Fibroblast of upper back skin (primary cell): Measurements from ENCODE around the gene PIK3CD.
"Not testable (repeated sequence)": the region's sequence is repeated elsewhere in the genome, so short reads cannot be mapped to it uniquely, and the experiment has no call there.

Source experiments
- DNase-seq: peaks from one replicate; pipeline ENCODE4 v3.0.0-alpha.2; 2013

The PIK3CD gene

GRCh38 chr1:9689971-9690381 lies 38.4 kb downstream of the PIK3CD start:
- peak; percentile 14 for DNase-seq

DNA sequence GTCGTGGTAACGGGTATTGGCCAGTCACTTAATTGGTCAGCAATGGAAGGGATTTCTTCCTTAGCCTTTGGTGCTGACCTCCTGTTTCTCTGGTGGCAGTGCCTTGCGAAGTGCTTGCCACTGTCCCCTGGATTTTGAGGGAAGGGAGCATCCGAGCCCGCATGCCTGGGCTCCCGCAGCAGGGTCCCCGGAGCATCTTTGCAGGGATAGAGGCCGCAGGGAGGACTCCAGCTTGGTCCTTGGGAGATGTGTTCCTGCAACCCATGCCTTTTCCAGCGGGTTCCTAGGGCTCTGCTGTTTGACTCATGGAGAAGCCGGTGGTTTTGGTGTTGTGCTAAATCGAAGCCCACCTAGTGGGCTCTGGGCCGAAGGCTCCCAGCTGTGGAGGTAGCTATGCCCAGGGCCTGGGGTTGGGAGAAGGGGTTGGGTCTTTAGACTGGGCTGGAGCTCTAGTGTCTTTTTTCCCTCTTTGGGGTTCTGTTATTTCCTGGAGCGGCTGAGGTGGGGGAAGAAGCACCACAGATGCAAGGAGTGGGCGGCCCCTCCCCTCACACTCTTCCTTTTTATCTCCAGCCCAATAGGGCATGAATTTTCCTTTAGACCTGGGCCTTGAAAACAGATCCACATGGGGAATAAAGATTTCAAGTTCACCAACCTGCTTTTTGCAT lies 39.0 kb downstream of the PIK3CD start:
- no peak for DNase-seq

DNA sequence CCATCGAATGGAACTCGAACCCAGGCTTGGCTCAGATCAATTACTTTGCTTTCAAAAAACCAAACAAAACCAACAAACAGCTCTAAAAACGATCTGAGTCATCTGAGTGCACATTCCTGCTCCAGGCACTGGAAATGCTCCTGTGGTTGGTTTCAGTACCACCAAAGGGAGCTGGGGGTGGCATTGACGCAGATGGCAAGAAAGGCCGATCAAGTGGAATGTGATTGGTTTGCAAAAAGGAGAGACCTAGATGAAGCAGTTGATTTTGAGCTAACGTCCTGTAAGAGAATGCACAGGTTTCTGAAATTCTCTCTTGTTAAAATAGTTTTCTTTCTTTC lies 39.5 kb downstream of the PIK3CD start:
- DNase-seq: no peak

- peak; percentile 22 for DNase-seq
Observed at GRCh38 chr1:9691691-9692090, 40.2 kb downstream of the PIK3CD start.

DNA sequence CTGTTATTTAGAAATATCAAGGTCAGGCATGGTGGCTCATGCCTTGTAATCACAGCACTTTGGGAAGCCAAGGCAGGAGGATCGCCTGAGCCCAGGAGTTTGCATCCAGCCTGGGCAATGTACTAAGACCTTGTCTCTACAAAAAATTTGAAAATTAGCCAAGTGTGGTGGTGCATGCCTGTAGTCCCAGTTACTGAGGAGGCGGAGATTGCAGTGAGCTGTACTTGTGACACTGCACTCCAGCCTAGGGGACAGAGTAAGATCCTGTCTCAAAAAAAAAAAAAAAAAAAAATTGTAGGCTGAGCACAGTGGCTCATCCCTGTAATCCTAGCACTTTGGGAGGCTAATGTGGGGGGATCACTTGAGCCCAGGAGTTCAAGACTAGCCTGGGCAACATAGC lies 45.3 kb downstream of the PIK3CD start:
- DNase-seq: no peak

- DNase-seq: no peak
Observed at GRCh38 chr1:9699361-9699760, 47.8 kb downstream of the PIK3CD start.

- peak; percentile 85 for DNase-seq
Observed at GRCh38 chr1:9700340-9700739, 48.8 kb downstream of the PIK3CD start.

DNA sequence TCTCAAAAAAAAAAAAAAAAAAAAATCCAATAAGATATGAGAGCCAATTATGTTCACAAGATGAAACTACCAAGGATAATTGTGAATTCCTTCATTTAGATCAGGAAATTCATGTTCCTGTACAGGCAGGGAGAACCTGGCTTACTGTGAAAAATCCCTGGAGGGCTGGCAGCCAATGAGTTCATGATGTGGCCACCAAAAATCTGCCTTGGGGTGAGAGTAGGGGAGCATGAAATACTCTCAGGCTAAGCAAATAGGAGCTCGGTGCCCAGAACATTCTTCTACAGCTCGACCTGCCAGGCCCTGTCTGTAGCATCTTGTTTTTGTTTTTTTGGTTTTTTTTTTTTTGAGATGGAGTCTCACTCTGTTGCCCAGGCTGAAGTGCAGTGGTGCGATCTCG lies 50.1 kb downstream of the PIK3CD start:
- no peak for DNase-seq

GRCh38 chr1:9703165-9703509 lies 51.6 kb downstream of the PIK3CD start:
- no peak for DNase-seq

GRCh38 chr1:9703681-9704080 lies 52.1 kb downstream of the PIK3CD start:
- no peak for DNase-seq

DNA sequence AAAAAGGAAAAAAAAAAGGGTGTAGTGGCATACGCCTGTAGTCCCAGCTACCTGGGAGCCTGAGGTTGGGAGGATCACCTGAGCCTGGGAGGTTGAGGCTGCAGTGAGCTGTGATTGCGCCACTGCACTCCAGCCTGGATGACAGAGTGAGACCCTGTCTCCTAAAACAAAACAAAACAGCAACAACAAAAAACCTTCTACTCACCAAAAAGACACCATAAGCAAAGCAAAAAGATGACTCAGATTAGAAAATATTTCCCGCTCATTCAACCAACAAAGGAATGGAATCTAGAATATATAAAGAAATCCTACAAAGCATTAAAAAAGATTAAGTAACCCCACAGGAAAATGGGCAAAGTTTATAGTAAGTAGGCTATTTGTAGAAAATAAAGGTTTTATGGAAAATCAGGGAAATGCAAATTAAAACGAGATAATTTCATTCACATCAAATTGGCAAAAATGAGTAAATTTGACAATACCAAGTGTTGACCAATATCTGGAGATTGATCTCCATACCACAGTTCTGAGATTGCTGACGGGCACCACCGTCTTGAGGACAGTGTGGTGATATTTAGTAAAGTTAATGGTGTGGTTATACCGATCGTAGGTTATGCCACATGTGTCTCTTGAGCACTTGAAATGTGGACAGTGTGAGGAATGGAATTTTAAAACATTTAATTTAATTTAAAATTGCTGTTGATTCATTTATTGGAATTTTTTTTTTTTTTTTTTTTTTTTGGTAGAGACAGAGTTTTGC lies 54.0 kb downstream of the PIK3CD start:
- peak; percentile 51 for DNase-seq

DNA sequence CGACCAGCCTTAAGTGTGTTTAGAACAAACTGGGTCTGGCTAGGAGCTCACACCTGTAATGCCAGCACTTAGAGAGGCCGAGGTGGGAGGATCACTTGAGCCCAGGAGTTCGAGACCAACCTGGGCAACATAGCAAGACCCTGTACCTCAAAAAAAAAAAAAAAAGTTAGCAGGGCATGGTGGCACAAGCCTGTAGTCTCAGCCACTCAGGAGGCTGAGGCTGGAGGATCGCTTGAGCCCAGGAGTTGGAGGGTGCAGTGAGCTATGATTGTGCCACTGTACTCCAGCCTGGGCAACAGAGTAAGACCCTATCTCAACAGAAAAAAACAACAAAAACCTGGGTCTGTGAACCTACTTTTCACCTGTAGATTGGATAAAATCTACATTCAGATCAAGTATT lies 54.6 kb downstream of the PIK3CD start:
- no peak for DNase-seq

- no peak for DNase-seq
Observed at GRCh38 chr1:9710037-9710436, 58.5 kb downstream of the PIK3CD start.

DNA sequence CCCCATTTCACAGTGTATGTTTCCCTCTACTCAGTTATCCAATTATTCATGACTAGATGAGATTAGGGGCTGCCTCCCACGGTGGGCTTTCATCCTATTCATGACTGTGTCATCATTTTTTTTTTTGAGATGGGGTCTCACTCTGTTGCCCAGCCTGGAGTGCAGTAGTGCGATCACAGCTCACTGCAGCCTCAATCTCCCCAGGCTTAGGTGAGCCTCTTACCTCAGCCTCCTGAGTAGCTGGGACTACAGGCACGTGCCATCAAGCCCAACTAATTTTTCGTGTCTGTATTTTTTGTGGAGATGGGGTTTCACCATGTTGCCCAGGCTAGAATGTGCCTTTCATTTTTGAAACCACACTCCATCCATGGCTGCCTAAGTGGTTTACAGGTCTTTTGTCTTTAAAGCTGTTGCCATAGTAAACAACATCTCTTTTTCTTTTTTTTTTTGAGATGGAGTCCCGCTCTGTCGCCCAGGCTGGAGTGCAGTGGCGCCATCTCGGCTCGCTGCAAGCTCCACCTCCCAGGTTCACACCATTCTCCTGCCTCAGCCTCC lies 60.0 kb downstream of the PIK3CD start:
- no peak for DNase-seq

GRCh38 chr1:9712767-9713166 lies 61.2 kb downstream of the PIK3CD start:
- DNase-seq: not testable (repeated sequence)

DNA sequence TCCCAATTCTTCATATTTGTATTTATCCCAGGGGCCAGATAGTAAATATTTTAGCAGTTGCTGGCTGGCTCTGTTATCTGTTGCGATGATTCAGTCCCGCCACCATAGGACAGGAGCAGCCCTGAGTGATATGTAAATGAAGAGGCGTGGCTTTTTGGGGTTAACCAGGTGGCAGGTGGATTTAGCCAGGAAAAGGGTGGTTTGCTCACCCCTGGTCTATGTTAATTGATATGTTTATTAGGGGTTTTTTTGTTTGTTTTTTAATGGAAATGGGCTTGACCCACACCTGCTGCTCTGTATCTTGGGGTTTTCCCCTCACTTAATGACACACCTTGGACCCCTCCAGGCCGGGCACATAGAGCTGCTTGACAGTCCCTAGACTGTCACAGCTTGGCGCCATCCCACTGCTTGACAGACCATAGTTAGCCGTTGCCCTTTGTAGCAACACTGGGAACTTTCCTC lies 62.8 kb downstream of the PIK3CD start:
- DNase-seq: no peak

- DNase-seq: no peak
Observed at GRCh38 chr1:9715536-9716226, 64.2 kb downstream of the PIK3CD start.

GRCh38 chr1:9716404-9717192 lies 65.1 kb downstream of the PIK3CD start:
- no peak for DNase-seq

GRCh38 chr1:9717193-9718005 lies 65.9 kb downstream of the PIK3CD start:
- peak; percentile 13 for DNase-seq

DNA sequence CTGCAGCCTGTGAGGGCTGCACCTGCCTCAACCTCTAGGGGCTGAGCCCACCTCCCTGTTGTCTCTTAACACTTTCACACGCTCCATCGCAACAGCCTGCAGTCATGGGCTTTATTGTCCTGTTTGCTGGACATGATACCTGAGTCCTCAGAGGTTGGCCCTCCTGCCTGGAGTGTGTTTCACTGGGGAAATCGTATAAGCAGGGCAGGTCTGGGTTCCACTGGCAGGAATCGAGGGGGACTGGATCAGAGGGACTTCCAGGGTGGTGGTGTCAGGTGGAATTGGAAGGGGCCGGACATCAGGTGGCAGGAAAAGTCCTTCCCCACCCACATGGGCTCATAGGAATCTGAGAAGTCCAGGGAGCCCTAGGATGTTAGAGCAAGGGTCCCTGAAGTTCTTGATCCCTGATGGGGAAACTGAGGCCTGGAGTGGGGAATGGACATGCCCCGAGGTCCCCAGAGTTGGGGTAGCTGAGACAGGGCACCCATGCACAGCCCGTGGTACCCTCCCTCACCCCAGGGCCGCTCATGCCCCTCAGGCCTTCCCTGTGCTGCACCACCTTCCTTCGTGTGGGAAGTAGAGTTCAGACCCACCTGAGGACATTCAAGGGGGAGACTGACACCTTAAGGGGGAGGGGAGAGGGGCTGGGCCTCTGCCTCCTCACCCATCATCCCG lies 66.6 kb downstream of the PIK3CD start:
- no peak for DNase-seq

GRCh38 chr1:9719978-9720722 lies 68.6 kb downstream of the PIK3CD start:
- DNase-seq: no peak
